ENCODE data around the gene ACOT6. TPM values are rescaled to one million over a fixed set of nuclear protein-coding genes. Genes with fewer than 3 reads are reported as not detected.

Gene ACOT6
- polyA plus RNA-seq, 1 experiment = not detected

DNA sequence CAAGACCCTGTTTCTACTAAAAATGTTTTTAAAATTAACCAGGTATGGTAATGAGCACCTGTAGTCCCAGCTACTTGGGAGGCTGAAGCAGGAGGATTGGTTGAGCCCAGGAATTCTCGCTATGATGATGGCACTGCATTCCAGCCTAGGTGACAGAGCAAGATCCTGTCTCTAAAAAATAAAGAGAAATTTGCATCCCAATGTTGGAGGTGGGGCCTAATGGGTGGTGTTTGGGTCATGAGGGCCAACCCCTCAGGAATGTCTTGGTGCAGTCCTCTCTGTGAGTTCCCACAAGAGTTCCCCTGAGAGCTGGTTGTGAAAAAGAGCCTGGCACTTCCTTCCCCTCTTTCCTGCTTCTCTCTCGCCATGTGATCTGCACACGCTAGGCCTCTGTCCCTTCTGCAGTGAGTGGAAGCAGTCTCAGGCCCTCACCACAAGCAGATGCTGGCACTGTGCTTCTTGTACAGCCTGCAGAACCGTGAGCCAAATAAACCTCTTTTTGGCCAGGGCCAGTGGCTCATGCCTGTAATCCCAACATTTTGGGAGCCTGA lies 11.3 kb downstream of the ACOT6 start:
- Histone ChIP-seq H3K27me3 (ENCODE audit: control insufficient read depth, insufficient read depth, low read length) (no peaks in the 10 kb centered on the region), H3K36me3 (ENCODE audit: control insufficient read depth, insufficient read depth, low read length) (no peaks in the 10 kb centered on the region), H3K4me3 (ENCODE audit: low read depth, low read length) (no peak overlapping the region)
- ChIA-PET POLR2A (no interaction called here), CTCF (no interaction called here)
- no peak for TF ChIP-seq CTCF (IDR thresholded peaks at IDR 0.05; ENCODE audit: insufficient read depth, low read depth, low read length)
- no peak for DNase-seq (ENCODE audit: low read depth)

- ChIA-PET POLR2A (no interaction called here), CTCF (interaction anchor here (0.6 to 2.0 kb wide), 3 partner anchors 10 to 118 kb away, joined by 3 to 7 read pairs (median 6); no protein-coding TSS in a partner anchor)
- no peak for DNase-seq (ENCODE audit: low read depth)
Observed at GRCh38 chr14:73625706-73626105, 13.4 kb downstream of the ACOT6 start.

DNA sequence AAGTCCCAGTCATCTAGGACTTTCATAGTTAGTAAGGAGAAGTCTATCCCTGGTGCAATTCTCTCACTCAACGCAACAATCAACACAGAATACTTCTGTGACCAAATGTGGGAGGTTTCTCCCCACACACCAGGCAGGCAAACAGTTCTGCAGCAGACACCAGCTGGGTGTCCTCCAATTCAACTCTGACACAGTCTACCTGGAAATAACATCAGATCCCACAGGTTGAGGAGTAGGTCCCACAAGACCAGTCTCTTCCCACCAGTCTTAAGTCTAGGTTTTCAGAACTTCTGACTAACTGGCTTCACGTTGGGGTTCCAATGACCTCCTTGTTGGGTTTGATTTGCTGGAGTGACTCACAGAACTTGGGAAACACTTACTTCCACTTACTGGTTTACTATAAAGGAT lies 14.8 kb downstream of the ACOT6 start:
- ChIA-PET POLR2A (no interaction called here), CTCF (interaction anchor here (0.6 to 1.8 kb wide), 4 partner anchors 10 to 182 kb away, joined by 3 to 6 read pairs (median 3); no protein-coding TSS in a partner anchor)
- Histone ChIP-seq H3K27me3 (ENCODE audit: control insufficient read depth, insufficient read depth, low read length) (no peaks in the 10 kb centered on the region), H3K4me3 (ENCODE audit: low read depth, low read length) (no peak overlapping the region), H3K36me3 (ENCODE audit: control insufficient read depth, insufficient read depth, low read length) (no peaks in the 10 kb centered on the region)
- no peak for TF ChIP-seq CTCF (IDR thresholded peaks at IDR 0.05; ENCODE audit: insufficient read depth, low read depth, low read length)
- DNase-seq (ENCODE audit: low read depth) = no peak

More at GRCh38 chr14:73625706-73626105, 13.4 kb downstream of the ACOT6 start:
- no peaks in the 10 kb centered on the region for H3K27me3 ChIP-seq (ENCODE audit: control insufficient read depth, insufficient read depth, low read length)
- H3K36me3 ChIP-seq (ENCODE audit: control insufficient read depth, insufficient read depth, low read length) = no peaks in the 10 kb centered on the region
- no peak overlapping the region for H3K4me3 ChIP-seq (ENCODE audit: low read depth, low read length)
- no peak for TF ChIP-seq CTCF (IDR thresholded peaks at IDR 0.05; ENCODE audit: insufficient read depth, low read depth, low read length)

GRCh38 chr14:73630009-73630780 lies 17.9 kb downstream of the ACOT6 start:
- no peak for DNase-seq (ENCODE audit: low read depth)
- ChIA-PET CTCF (interaction anchor here (0.6 to 6.3 kb wide), 2 partner anchors 118 to 124 kb away, joined by 4 to 102 read pairs; no protein-coding TSS in a partner anchor), POLR2A (no interaction called here)
- no peak for TF ChIP-seq CTCF (IDR thresholded peaks at IDR 0.05; ENCODE audit: insufficient read depth, low read depth, low read length)
- Histone ChIP-seq H3K27me3 (ENCODE audit: control insufficient read depth, insufficient read depth, low read length) (no peaks in the 10 kb centered on the region), H3K36me3 (ENCODE audit: control insufficient read depth, insufficient read depth, low read length) (no peaks in the 10 kb centered on the region), H3K4me3 (ENCODE audit: low read depth, low read length) (no peak overlapping the region)

All from BJ (cell line).